HepG2 (cell line): ENCODE results near the gene PNPLA1. TPM values are rescaled to one million over a fixed set of nuclear protein-coding genes. Genes with fewer than 3 reads are reported as not detected.

Experiments
- ATAC-seq: fragments of 200-7000 bp; cut with Tn5 transposase; 3 replicates; pipeline ENCODE4 v1.9.1; 2020; ENCODE audit warnings: mild to moderate bottlenecking, moderate library complexity
- BruUV-seq: library from RNA; stranded (reverse); fragments of 400-500 nt; replicated peaks from 2 replicates; lab custom pipeline; 2021; lab: Mats Ljungman, UMichigan
- CTCF ChIA-PET: fragments of 300-600 bp; formaldehyde crosslinking; extraction: SDS; loops from one replicate; lab custom pipeline; 2021; ENCODE audit warnings: low total read pairs, inconsistent platforms, low intra/inter-chr PET ratio; lab: Yijun Ruan, JAX
- POLR2A ChIA-PET: fragments of 350-600 bp; sonication (Branson Sonifier 250); formaldehyde crosslinking; loops from one replicate; lab custom pipeline; 2020; ENCODE audit warnings: antibody characterized with exemption, inconsistent platforms; lab: Yijun Ruan, JAX
- DNase-seq: peaks from one replicate; pipeline ENCODE4 v3.0.0-alpha.2; 2015; ENCODE audit warnings: low spot score
- FAIRE-seq: peaks from 3 replicates; lab custom pipeline; 2011; peaks lifted over from hg19 to GRCh38; lab: Jason Lieb, UNC
- H2AFZ ChIP-seq: one replicate; pipeline ENCODE4 v1.6.1; 2011; ENCODE audit warnings: low read length, inconsistent platforms
- H3K27ac ChIP-seq: fragments of 300-600 bp; 3 replicates; pipeline ENCODE4 v1.8.0; 2011; ENCODE audit warnings: mixed run types, mild to moderate bottlenecking, mixed read lengths, low read length, inconsistent platforms; ENCODE audit not compliant: insufficient read depth; ENCODE audit errors: extremely low read length
- H3K27me3 ChIP-seq, 2 experiments: fragments of 200-600 bp in 1 of 2; 2 replicates in 1 of 2; 3 replicates in 1 of 2; pipeline versions ENCODE4 v1.6.0 to v1.8.0; 2011; ENCODE audit warnings: low read length in 2 of 2, mild to moderate bottlenecking in 2 of 2, moderate library complexity in 2 of 2, inconsistent platforms in 1 of 2; ENCODE audit not compliant: insufficient read depth in 2 of 2, control insufficient read depth in 1 of 2
- H3K36me3 ChIP-seq, 2 experiments: fragments of 200-600 bp in 1 of 2; replicated peaks in 1 of 2; 2 replicates in 1 of 2; 3 replicates in 1 of 2; pipeline versions ENCODE4 v1.5.1 to v1.8.0; 2011; ENCODE audit warnings: low read length in 2 of 2, inconsistent platforms in 1 of 2; ENCODE audit not compliant: insufficient read depth in 2 of 2, control insufficient read depth in 1 of 2
- H3K4me1 ChIP-seq: 2 replicates; pipeline ENCODE4 v1.5.1; 2012; ENCODE audit warnings: low read length, inconsistent platforms; ENCODE audit not compliant: insufficient read depth
- H3K4me2 ChIP-seq: 2 replicates; pipeline ENCODE4 v1.6.0; 2011; ENCODE audit warnings: low read depth, low read length, inconsistent platforms
- H3K4me3 ChIP-seq, 3 experiments: fragments of 200-600 bp in 1 of 3; sonication (generic), shearing (Covaris generic) in 1 of 3; replicated peaks in 1 of 3; 2 replicates each; pipeline ENCODE4 v1.5.1; 2011 to 2016; ENCODE audit warnings: low read length in 3 of 3, inconsistent platforms in 2 of 3, low read depth in 2 of 3, mild to moderate bottlenecking in 2 of 3, control low read depth in 1 of 3, mixed read lengths in 1 of 3; ENCODE audit not compliant: insufficient read depth in 1 of 3
- H3K79me2 ChIP-seq: one replicate; pipeline ENCODE4 v1.6.1; 2011; ENCODE audit warnings: low read length, inconsistent platforms; ENCODE audit not compliant: insufficient read depth
- H3K9ac ChIP-seq: 2 replicates; pipeline ENCODE4 v1.6.0; 2011; ENCODE audit warnings: mild to moderate bottlenecking, low read depth, low read length, inconsistent platforms; ENCODE audit not compliant: insufficient read depth
- H3K9me3 ChIP-seq: 2 replicates; pipeline ENCODE4 v1.5.1; 2012; ENCODE audit warnings: mild to moderate bottlenecking, low read length
- H4K20me1 ChIP-seq: 2 replicates; pipeline ENCODE4 v1.6.0; 2011; ENCODE audit warnings: inconsistent platforms, mild to moderate bottlenecking, low read length, moderate library complexity; ENCODE audit not compliant: insufficient read depth
- CHD2 ChIP-seq: IDR thresholded peaks from 2 replicates; pipeline ENCODE4 v1.6.1; 2011; ENCODE audit warnings: low read depth, low read length, improper control_type of control experiment
- CREB1 ChIP-seq, 2 experiments: fragments of 450-650 bp in 1 of 2; IDR thresholded peaks; 2 replicates each; pipeline ENCODE4 v1.6.1; 2016 to 2017; ENCODE audit warnings: control low read depth in 1 of 2, mild to moderate bottlenecking in 1 of 2, missing compliant biosample characterization in 1 of 2, missing genetic modification characterization in 1 of 2
- E2F1 ChIP-seq: sonication (generic); formaldehyde crosslinking; IDR thresholded peaks from 2 replicates; pipeline ENCODE4 v1.5.0; 2020; ENCODE audit warnings: missing genetic modification reagents
- KLF15 ChIP-seq: sonication (generic); formaldehyde crosslinking; IDR thresholded peaks from 2 replicates; pipeline ENCODE4 v1.8.1; 2023; ENCODE audit warnings: borderline replicate concordance, mild to moderate bottlenecking, inconsistent platforms, missing genetic modification reagents, mixed read lengths
- ZBTB7A ChIP-seq: sonication (generic); formaldehyde crosslinking; IDR thresholded peaks from 2 replicates; pipeline ENCODE4 v1.8.0; 2022; ENCODE audit warnings: mild to moderate bottlenecking, missing genetic modification reagents
- ZKSCAN8 ChIP-seq: IDR thresholded peaks from 2 replicates; pipeline ENCODE4 v1.6.1; 2016; ENCODE audit warnings: borderline replicate concordance, missing genetic modification reagents, missing compliant biosample characterization
- ZMYM3 ChIP-seq: sonication (generic); formaldehyde crosslinking; IDR thresholded peaks from 2 replicates; pipeline ENCODE4 v1.5.1; 2020; ENCODE audit warnings: mild to moderate bottlenecking, missing genetic modification reagents
- ZNF615 ChIP-seq: sonication (generic); formaldehyde crosslinking; IDR thresholded peaks from 2 replicates; pipeline ENCODE4 v1.5.0; 2020; ENCODE audit warnings: mild to moderate bottlenecking, missing genetic modification reagents, borderline replicate concordance
- ZNF691 ChIP-seq: sonication (generic); formaldehyde crosslinking; IDR thresholded peaks from 2 replicates; pipeline ENCODE4 v1.4.0; 2020; ENCODE audit warnings: missing genetic modification reagents, low read depth, mild to moderate bottlenecking, borderline replicate concordance
- ZNF761 ChIP-seq: sonication (generic); formaldehyde crosslinking; conservative IDR thresholded peaks from 2 replicates; pipeline ENCODE4 v1.4.0; 2020; ENCODE audit warnings: mild to moderate bottlenecking, missing genetic modification reagents
- WGBS: methylation state at CpG from one replicate; pipeline ENCODE4 v1.1.6; 2017; ENCODE audit warnings: low lambda C conversion rate; 5-methylcytosine and 5-hydroxymethylcytosine counted together
- in situ Hi-C: cut with HindIII; loops from 2 replicates; pipeline ENCODE4 v1.10.0; 2017; ENCODE audit warnings: low pct_unique_long_range_greater_than_20kb; ENCODE audit not compliant: extremely low pct_ligation_motif_present
- intact Hi-C: fragments of 100-400 bp; cut with micrococcal nuclease; formaldehyde crosslinking; loops from one replicate; pipeline ENCODE4 v1.10.0; 2022; ENCODE audit not compliant: unreplicated experiment
- polyA plus RNA-seq, 8 experiments: library from polyadenylated mRNA; depleted of rRNA in 3 of 8; stranded (reverse) in 7 of 8; unstranded in 1 of 8; fragments of >200 nt; fragmentation: Illumina TruSeq in 4 of 8; extraction: Trizol in 4 of 8; gene quantifications; 2 replicates each; pipeline versions ENCODE4 v1.2.1 to v1.2.3, GENCODE V29; 2011 to 2016; ENCODE audit warnings: low read depth in 4 of 8, missing spikeins in 1 of 8, mixed read lengths in 1 of 8; ENCODE audit not compliant: insufficient read depth in 1 of 8
- total RNA-seq, 5 experiments: library from RNA; depleted of rRNA; stranded (reverse); fragments of >200 nt; fragmentation: Illumina TruSeq; extraction: Trizol; gene quantifications; 2 replicates each; pipeline ENCODE4 v1.2.3, GENCODE V29; 2016; ENCODE audit warnings: low read depth in 1 of 5

Gene PNPLA1
- total and polyA plus RNA-seq, 2 of the 13 experiments (the other 11 are each of a cell fraction or from before 2014, with no cell fraction given): not detected

GRCh38 chr6:36355819-36356218 is 86.0 kb downstream of the PNPLA1 start (continued):
- TF ChIP-seq ZNF761 (CRISPR knock-in tag) (no peak), ZNF691 (CRISPR knock-in tag) (no peak), CHD2 (no peak)

GRCh38 chr6:36357872-36358225 is 88.0 kb downstream of the PNPLA1 start:
- no peaks in the 10 kb centered on the region for H3K79me2 ChIP-seq
- TF ChIP-seq KLF15 (CRISPR knock-in tag) (no peak), ZKSCAN8 (no peak), E2F1 (CRISPR knock-in tag) (no peak), CREB1 (IDR thresholded peaks at IDR 0.05) (peak; percentile 49; the same call in 1 of the 2 replicates), CREB1 (CRISPR knock-in tag; IDR thresholded peaks at IDR 0.05) (no peak), ZMYM3 (no peak), ZBTB7A (CRISPR knock-in tag) (no peak), ZNF615 (CRISPR knock-in tag) (0 out of 2 replicates have a peak, but pooled peaks have one; percentile 64)
- H3K27ac ChIP-seq: no peak overlapping the region
- H3K9ac ChIP-seq: no peak overlapping the region
- no peak overlapping the region for H2AFZ ChIP-seq
- ATAC-seq: no peak
- no peaks in the 10 kb centered on the region for H3K27me3 ChIP-seq
- CTCF ChIA-PET: interaction anchor here (4.7 kb wide), 1 partner anchor 56 kb away, joined by 100 read pairs; no protein-coding TSS in a partner anchor
- no peaks in the 10 kb centered on the region for H4K20me1 ChIP-seq
- H3K4me2 ChIP-seq: no peak overlapping the region
- 71% methylated on average over 3 of the region's 3 CpGs for WGBS
- BruUV-seq: no TSS peak
- in situ Hi-C loops (no loop called here), intact Hi-C loops (no loop called here)
- no peaks in the 10 kb centered on the region for H3K36me3 ChIP-seq
- no peak for FAIRE-seq
- H3K4me1 ChIP-seq: peaks cover 14% of the 10 kb centered on the region
- POLR2A ChIA-PET: interaction anchor here (1.8 kb wide), 1 partner anchor 17 kb away, joined by 5 read pairs; no protein-coding TSS in a partner anchor
- no peaks in the 10 kb centered on the region for H3K9me3 ChIP-seq
- no peak for DNase-seq
- H3K4me3 ChIP-seq: no peak overlapping the region

Other genes with a start within 250 kb of the PNPLA1 start
- not detected in 2 replicates for gene SLC26A8, start 245.4 kb upstream of the PNPLA1 start, total RNA-seq (2016; rRNA removed; fragmentation: Illumina TruSeq; extraction: Trizol)
- gene SLC26A8, start 245.4 kb upstream of the PNPLA1 start, polyA plus RNA-seq (2011; rRNA removed): 0.42 and 0.46 TPM in 2 replicates
- 67.3 and 74.9 TPM in 2 replicates for gene MAPK14, start 242.3 kb upstream of the PNPLA1 start, total RNA-seq (2016; rRNA removed; fragmentation: Illumina TruSeq; extraction: Trizol)
- 52.0 and 66.3 TPM in 2 replicates for gene MAPK14, start 242.3 kb upstream of the PNPLA1 start, polyA plus RNA-seq (2011; rRNA removed)
- 12.7 and 17.8 TPM in 2 replicates for gene MAPK13, start 139.5 kb upstream of the PNPLA1 start, total RNA-seq (2016; rRNA removed; fragmentation: Illumina TruSeq; extraction: Trizol)
- 43.4 and 48.6 TPM in 2 replicates for gene MAPK13, start 139.5 kb upstream of the PNPLA1 start, polyA plus RNA-seq (2011; rRNA removed)
- gene BRPF3, start 73.3 kb upstream of the PNPLA1 start, total RNA-seq (2016; rRNA removed; fragmentation: Illumina TruSeq; extraction: Trizol): 12.3 and 14.7 TPM in 2 replicates
- gene BRPF3, start 73.3 kb upstream of the PNPLA1 start, polyA plus RNA-seq (2011; rRNA removed): 22.9 and 25.2 TPM in 2 replicates
- gene BNIP5, start 66.8 kb downstream of the PNPLA1 start, total RNA-seq (2016; rRNA removed; fragmentation: Illumina TruSeq; extraction: Trizol): not detected in 2 replicates
- gene BNIP5, start 66.8 kb downstream of the PNPLA1 start, polyA plus RNA-seq (2011; rRNA removed): 0.01 TPM in 1 of 2 replicates, not detected in the other
- not detected in 2 replicates for gene ETV7, start 117.6 kb downstream of the PNPLA1 start, total RNA-seq (2016; rRNA removed; fragmentation: Illumina TruSeq; extraction: Trizol)
- gene ETV7, start 117.6 kb downstream of the PNPLA1 start, polyA plus RNA-seq (2011; rRNA removed): not detected in 2 replicates
- gene PXT1, start 172.8 kb downstream of the PNPLA1 start, total RNA-seq (2016; rRNA removed; fragmentation: Illumina TruSeq; extraction: Trizol): not detected in 2 replicates
- gene PXT1, start 172.8 kb downstream of the PNPLA1 start, polyA plus RNA-seq (2011; rRNA removed): 0.04 TPM in 1 of 2 replicates, not detected in the other
- gene KCTD20, start 172.9 kb downstream of the PNPLA1 start, total RNA-seq (2016; rRNA removed; fragmentation: Illumina TruSeq; extraction: Trizol): 67.1 and 103 TPM in 2 replicates
- 44.7 and 52.7 TPM in 2 replicates for gene KCTD20, start 172.9 kb downstream of the PNPLA1 start, polyA plus RNA-seq (2011; rRNA removed)